ENCODE data around the gene FGF6. TPM values are rescaled to one million over a fixed set of nuclear protein-coding genes. Genes with fewer than 3 reads are reported as not detected.
"Not testable (repeated sequence)": the region's sequence is repeated elsewhere in the genome, so short reads cannot be mapped to it uniquely, and the experiment has no call there.

FGF6 gene
- total and polyA plus RNA-seq, 10 donors, result not detected

DNA sequence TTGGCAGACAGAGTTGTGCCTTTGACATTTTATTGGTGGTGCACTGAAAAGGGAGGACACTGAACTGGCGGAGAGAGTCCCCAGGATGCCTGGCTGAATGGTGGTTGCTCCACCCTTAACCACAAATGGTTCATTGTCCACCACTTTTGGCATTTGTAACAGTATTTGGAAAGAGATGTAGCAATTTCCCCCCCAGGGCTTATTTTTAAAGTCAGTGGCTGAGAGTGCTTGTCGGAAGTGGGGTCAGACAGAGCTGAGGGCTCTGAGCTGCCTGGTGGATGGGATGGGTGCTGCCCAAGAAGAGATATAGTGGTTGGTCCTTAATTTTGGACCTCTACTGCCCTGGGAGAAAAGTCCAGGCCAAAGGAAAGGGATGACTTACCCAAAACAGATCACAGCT is 31.5 kb upstream of the FGF6 start:
- H3K27ac ChIP-seq, result no peak overlapping the region
- H3K4me3 ChIP-seq, result no peak overlapping the region
- no peak for TF ChIP-seq POLR2AphosphoS5 (IDR thresholded peaks at IDR 0.05)
- TF ChIP-seq, protein P1, sequence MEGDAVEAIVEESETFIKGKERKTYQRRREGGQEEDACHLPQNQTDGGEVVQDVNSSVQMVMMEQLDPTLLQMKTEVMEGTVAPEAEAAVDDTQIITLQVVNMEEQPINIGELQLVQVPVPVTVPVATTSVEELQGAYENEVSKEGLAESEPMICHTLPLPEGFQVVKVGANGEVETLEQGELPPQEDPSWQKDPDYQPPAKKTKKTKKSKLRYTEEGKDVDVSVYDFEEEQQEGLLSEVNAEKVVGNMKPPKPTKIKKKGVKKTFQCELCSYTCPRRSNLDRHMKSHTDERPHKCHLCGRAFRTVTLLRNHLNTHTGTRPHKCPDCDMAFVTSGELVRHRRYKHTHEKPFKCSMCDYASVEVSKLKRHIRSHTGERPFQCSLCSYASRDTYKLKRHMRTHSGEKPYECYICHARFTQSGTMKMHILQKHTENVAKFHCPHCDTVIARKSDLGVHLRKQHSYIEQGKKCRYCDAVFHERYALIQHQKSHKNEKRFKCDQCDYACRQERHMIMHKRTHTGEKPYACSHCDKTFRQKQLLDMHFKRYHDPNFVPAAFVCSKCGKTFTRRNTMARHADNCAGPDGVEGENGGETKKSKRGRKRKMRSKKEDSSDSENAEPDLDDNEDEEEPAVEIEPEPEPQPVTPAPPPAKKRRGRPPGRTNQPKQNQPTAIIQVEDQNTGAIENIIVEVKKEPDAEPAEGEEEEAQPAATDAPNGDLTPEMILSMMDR (IDR thresholded peaks at IDR 0.05 in 8 of 11, conservative IDR thresholded peaks at IDR 0.05 in 3 of 11), result no peak
- no peak for TF ChIP-seq POLR2A (IDR thresholded peaks at IDR 0.05)
- no peaks in the 10 kb centered on the region for H3K36me3 ChIP-seq
- peaks cover 0 to 22% (median 14%) of the 10 kb centered on the region in 8 donors for H3K9me3 ChIP-seq
- H3K4me1 ChIP-seq, result no peaks in the 10 kb centered on the region
- DNase-seq, result no peak
- peaks cover 0 to 6% (median 0%) of the 10 kb centered on the region in 7 donors for H3K27me3 ChIP-seq (replicated peaks in 1 of 7)
- intact Hi-C loops (cut with DNase I; ENCODE audit: low total_unique reads), result no loop called here
- WGBS, 5 donors, result 60 to 84% (median 73%) methylated on average over 2 of the region's 2 CpGs

DNA sequence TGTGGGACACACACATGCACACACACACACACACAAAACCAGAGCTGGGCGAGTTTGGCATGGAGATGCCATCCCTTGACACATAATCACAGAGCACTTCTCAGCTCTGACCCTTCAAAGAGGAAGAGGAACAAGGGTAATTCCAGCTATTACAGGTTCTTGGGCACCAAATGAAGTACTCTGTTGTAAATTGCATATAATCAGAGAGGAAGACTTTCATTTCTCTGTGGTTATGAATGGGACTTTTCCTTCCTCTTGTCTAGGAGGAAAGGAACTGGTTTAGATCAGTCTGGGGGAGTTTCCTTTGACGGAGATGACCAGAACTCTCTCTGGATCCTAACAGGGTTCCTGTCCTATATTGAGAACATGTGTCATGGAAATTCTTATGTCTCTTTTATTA is 26.4 kb upstream of the FGF6 start:
- Histone ChIP-seq H3K27ac (no peak overlapping the region), H3K36me3 (no peaks in the 10 kb centered on the region), H3K4me1 (no peaks in the 10 kb centered on the region), H3K27me3 (replicated peaks in 1 of 7) (peaks cover 0 to 6% (median 0%) of the 10 kb centered on the region in 7 donors), H3K9me3 (no peaks in the 10 kb centered on the region), H3K4me3 (no peak overlapping the region)
- TF ChIP-seq, protein P1 (IDR thresholded peaks at IDR 0.05 in 8 of 11, conservative IDR thresholded peaks at IDR 0.05 in 3 of 11), result no peak
- 39 to 55% (median 44%) methylated on average over 2 of the region's 2 CpGs for WGBS, 5 donors
- intact Hi-C loops (cut with DNase I; ENCODE audit: low total_unique reads), result no loop called here
- no peak for DNase-seq

DNA sequence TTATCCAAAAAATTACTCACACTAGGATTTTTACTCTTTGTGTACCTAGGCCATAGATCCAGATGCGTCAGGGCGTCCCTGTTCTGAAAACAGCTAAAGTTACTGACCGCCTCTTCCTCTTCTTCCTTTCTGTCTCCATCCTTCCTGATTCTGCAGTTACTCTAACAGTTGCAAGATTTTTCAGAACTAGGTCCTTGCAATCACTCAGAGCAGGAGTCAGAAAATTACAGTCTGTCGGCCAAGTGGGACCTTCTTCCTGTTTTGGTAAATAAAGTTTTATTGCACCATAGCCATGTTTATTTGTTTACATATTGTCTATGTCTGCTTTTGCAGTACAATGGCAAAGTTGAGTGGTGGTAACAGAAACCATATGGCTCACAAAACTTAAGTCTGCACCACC is 25.6 kb upstream of the FGF6 start:
- Histone ChIP-seq H3K36me3 (no peaks in the 10 kb centered on the region), H3K4me1 (no peaks in the 10 kb centered on the region), H3K9me3 (no peaks in the 10 kb centered on the region), H3K4me3 (no peak overlapping the region), H3K27ac (no peak overlapping the region), H3K27me3 (replicated peaks in 1 of 7) (peaks cover 0 to 6% (median 0%) of the 10 kb centered on the region in 7 donors)
- TF ChIP-seq, protein P1 (IDR thresholded peaks at IDR 0.05 in 8 of 11, conservative IDR thresholded peaks at IDR 0.05 in 3 of 11), result no peak
- TF ChIP-seq POLR2AphosphoS5 (IDR thresholded peaks at IDR 0.05), result no peak
- TF ChIP-seq POLR2A (IDR thresholded peaks at IDR 0.05), result no peak
- intact Hi-C loops (cut with DNase I; ENCODE audit: low total_unique reads), result no loop called here
- DNase-seq, result no peak
- 42 to 78% (median 75%) methylated on average over 4 of the region's 4 CpGs for WGBS, 5 donors

DNA sequence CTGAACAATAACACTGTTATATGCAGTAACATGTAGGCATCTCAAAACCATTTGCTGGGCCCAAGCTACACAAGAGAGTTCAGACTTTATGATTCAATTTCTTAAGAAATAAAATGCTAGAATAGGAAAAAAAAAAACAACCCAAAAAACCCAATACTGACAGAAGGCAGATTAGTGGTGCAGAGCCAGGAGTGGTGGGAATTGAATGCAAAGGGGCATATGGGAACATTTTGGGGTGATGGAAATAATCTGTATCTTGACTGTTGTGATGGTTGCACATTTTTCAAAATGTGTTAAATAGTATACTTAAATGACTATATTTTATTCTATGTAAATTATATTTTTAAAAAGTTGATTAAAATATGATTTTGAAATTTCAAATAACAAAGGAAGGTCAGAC is 23.4 kb upstream of the FGF6 start:
- Histone ChIP-seq H3K27me3 (replicated peaks in 1 of 7) (no peaks in the 10 kb centered on the region), H3K4me1 (no peaks in the 10 kb centered on the region), H3K9me3 (no peaks in the 10 kb centered on the region), H3K27ac (no peak overlapping the region), H3K4me3 (no peak overlapping the region), H3K36me3 (no peaks in the 10 kb centered on the region)
- TF ChIP-seq POLR2AphosphoS5 (IDR thresholded peaks at IDR 0.05), result no peak
- DNase-seq, result no peak
- intact Hi-C loops (cut with DNase I; ENCODE audit: low total_unique reads), result no loop called here

DNA sequence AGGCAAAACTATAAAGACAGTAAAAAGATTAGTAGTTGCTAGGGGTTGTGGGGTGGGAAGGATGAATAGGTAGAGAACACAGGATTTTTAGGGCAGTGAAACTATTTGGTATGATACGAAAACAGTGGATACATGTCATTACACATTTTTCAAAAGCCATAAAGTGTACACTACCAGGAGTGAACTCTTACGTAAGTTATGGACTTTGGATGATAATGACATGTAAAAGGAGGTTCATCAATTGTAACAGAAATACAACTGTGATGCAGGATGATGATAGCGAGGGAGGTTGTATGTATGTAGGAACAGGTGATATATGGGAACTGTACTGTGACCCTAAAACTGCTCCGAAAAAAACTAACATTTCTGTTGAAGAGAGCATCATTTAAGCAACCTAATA is 15.1 kb upstream of the FGF6 start:
- Histone ChIP-seq H3K27me3 (replicated peaks in 1 of 7) (no peaks in the 10 kb centered on the region), H3K27ac (no peak overlapping the region), H3K4me3 (no peak overlapping the region), H3K9me3 (no peaks in the 10 kb centered on the region), H3K36me3 (no peaks in the 10 kb centered on the region), H3K4me1 (no peaks in the 10 kb centered on the region)
- intact Hi-C loops (cut with DNase I; ENCODE audit: low total_unique reads), result no loop called here
- no peak for DNase-seq
- TF ChIP-seq, protein P1 (IDR thresholded peaks at IDR 0.05 in 8 of 11, conservative IDR thresholded peaks at IDR 0.05 in 3 of 11), result no peak
- TF ChIP-seq POLR2AphosphoS5 (IDR thresholded peaks at IDR 0.05) (no peak), POLR2A (IDR thresholded peaks at IDR 0.05) (no peak)
- 87 to 97% (median 94%) methylated on average over 4 of the region's 4 CpGs for WGBS, 5 donors

DNA sequence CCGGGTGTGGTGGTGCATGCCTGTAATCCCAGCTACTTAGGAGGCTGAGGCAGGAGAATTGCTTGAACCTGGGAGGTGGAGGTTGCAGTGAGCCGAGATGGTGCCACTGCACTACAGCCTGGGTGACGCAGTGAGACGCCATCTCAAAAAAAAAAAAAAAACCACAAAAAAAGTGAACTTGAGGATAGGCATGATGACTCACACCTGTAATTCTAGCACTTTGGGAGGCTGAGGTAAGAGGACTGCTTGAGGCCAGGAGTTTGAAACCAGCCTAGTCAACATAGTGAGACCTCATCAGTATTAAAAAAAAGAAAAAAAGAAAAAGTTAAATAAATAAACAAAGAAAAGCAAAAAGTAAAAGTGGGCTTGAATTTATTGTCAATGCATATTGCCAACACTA is 10.2 kb upstream of the FGF6 start:
- H3K27me3 ChIP-seq (replicated peaks in 1 of 7); H3K27ac ChIP-seq; intact Hi-C loops (cut with DNase I; ENCODE audit: low total_unique reads); H3K36me3 ChIP-seq; H3K4me1 ChIP-seq; H3K4me3 ChIP-seq; DNase-seq: not testable (repeated sequence)
- H3K9me3 ChIP-seq, result peaks cover 0 to 23% (median 10%) of the 10 kb centered on the region in 8 donors
- 75 to 88% (median 83%) methylated on average over 4 of the region's 4 CpGs for WGBS, 5 donors

Measured in spleen (tissue), 11 donors.